ENCODE results near the gene TTN.
"Not testable (repeated sequence)": the region's sequence is repeated elsewhere in the genome, so short reads cannot be mapped to it uniquely, and the experiment has no call there.

Gene TTN

GRCh38 chr2:178525460-178525859 is 281.8 kb downstream of the TTN start:
- DNase-seq: not testable (repeated sequence)

DNA sequence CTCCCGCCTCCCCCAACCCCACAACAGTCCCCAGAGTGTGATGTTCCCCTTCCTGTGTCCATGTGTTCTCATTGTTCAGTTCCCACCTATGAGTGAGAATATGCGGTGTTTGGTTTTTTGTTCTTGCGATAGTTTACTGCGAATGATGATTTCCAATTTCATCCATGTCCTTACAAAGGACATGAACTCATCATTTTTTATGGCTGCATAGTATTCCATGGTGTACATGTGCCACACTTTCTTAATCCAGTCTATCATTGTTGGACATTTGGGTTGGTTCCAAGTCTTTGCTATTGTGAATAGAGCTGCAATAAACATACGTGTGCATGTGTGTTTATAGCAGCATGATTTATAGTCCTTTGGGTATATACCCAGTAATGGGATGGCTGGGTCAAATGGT is 282.2 kb downstream of the TTN start:
- not testable (repeated sequence) for DNase-seq

GRCh38 chr2:178523596-178524134 is 283.6 kb downstream of the TTN start:
- DNase-seq: no peak

DNA sequence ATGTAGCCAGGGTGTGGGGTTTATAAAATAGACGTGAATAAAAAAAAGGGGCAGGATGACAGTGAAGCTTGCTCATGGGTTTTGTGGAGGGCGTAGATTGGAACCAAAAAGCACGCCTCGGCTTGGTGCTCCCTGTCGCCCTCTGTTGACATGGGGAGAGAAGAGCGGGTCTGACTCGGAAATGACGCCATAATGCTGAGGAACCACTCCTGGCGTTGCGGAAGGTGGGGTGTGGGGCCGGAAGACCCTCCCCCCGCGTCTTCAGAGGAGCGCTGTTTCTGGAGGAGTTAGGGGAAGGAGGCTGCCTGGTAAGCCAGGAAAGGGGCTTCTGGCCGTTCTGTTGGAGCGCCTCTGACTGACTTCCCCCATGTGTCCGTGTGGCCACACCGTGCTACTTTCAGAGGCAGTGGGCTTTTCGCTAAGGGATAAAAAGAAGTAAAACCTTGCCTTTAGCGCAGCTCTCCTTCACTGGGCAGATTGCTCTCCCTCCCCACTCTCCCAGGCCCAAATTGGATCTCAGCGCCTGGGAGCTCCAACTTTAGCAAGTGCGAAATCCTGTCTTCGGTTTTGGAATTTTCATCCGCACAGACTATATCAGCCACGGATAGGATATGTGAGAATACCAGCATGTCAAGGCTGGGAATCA is 284.1 kb downstream of the TTN start:
- DNase-seq: peak; percentile 50

GRCh38 chr2:178521304-178522150 is 285.7 kb downstream of the TTN start:
- DNase-seq: no peak

DNA sequence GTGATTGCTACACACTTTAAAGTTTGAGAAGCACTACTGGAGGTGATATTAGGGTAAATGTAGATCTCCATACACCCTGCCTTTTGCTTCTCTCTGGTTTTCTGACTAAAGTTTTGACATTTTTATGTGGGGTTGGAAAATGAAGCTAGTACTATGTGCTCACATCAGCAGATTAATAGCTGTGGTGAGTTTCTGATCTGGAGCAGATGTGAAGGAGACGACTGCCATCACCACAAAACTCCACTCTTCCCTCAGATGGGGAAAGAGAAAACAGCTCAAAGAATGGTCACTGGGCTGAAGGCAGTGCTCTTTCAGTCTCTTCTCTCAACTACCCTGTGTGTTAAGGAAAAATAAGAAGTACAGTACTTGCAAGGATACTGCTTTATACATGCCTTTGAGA is 289.7 kb downstream of the TTN start:
- no peak for DNase-seq

DNA sequence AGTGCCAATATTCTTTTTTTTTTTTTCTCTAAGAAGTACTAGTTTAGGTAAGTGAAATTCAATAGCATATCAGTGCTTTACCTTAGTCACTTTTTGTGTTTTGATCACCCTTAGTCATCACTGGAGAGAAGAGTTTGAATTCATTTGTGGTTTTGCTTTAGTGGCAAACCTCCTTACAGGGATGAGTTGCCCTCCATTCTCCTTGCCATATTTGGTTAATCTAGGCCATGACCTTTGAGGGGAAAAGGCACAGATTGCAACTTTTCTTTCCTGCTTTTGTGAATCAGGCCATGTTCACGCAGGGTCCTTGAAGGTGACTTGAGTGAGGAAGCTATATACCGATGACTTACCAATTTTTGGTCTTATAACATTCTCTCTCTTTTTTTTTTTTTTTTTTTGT is 292.6 kb downstream of the TTN start:
- no peak for DNase-seq

- DNase-seq: no peak
These were observed 293.3 kb downstream of the TTN start for GRCh38 chr2:178513876-178514275.

DNA sequence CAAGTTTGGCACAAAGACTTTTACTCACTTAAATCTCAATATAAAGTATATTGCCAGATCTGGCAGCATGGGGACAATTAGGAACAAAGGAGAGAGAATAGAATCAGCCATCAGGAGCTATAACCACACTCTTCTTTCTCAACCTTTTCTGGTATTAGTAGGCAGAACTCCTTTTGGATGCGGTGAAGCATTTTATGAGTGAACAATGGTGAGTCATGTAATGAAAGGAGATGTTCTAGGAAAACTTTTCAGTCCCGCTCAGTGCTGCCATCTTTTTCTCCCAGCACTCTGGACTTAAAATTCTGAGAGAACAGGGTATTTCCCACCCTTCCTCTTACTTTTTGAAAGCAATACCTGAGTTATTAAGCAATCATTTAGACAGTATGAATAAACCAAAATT is 294.7 kb downstream of the TTN start:
- no peak for DNase-seq

- DNase-seq: no peak
These were observed 296.8 kb downstream of the TTN start for GRCh38 chr2:178510384-178510783.

DNA sequence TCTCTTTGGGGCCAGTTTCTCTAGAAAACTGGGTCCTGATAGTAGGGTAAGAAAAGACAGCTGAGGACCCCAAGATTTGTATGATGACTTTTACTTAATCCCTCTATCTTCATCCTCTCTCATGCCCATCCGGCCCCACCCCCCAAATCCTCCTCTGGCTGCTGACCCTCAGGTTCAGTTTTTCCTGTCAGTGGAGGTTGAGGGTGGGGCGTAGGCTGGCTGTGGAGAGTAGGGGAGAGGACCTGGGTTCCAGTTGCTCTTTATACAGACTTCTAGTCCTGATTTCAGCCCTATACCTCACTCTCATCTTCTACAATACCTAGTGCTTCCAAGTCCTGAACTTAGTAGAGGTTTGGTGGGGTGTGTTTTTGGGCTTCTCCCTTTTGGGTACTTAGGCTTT is 298.6 kb downstream of the TTN start:
- DNase-seq: no peak

DNA sequence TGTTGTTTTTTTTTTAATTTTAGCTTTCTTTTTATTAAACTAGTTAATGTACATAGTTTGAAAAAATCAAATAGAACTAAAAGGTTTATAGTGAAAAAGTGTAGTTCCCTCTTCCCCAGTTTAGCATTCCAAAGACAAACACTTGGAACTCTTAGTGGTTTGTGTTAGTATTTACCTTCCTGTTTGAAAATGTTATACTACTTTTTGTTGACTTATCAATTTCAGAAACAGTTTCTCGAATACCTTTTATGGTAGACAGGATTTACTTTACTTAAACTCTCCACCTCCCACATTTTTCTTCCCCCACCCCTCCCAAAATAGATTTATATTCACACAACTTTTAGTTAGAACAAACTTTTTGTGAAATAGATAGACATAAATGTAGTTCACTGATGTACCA is 300.3 kb downstream of the TTN start:
- no peak for DNase-seq

- no peak for DNase-seq
These were observed 300.7 kb downstream of the TTN start for GRCh38 chr2:178506524-178506923.

DNA sequence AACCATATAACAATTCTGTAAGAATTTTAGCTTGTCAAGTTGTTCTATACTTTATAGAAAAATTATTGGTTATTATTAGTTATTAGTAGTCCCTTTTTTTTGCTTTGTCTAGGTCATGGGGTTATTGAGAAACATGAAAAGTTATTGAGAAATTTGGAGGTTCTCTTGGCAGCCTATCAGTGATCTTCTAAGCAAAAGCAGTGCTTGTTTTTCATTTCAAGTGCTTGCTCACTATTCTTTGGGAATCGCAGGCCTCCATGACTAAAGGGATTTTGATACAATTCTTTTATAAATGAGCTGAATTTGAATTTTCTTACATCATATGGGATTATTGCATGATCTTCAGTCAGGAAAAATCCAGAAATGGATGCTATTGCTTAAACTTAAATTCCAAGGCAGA is 301.1 kb downstream of the TTN start:
- no peak for DNase-seq

DNA sequence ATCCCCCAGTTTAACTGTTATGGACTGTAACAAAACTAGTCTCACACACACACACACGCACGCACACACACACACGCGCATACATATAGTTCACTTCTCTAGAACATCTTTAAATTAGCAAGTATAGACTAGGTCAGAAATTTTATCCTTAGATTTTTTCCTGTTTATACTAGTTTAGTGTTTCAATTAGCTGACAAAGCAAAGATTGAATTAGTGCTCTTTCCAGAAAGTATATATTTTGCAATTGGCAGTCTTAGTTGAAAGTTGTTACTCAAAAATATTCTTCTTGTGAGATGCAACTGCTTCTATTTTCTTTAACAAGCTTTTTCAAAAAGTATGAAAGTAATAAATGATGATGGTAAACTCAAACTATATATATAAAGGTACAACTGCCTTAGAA is 304.5 kb downstream of the TTN start:
- no peak for DNase-seq

DNA sequence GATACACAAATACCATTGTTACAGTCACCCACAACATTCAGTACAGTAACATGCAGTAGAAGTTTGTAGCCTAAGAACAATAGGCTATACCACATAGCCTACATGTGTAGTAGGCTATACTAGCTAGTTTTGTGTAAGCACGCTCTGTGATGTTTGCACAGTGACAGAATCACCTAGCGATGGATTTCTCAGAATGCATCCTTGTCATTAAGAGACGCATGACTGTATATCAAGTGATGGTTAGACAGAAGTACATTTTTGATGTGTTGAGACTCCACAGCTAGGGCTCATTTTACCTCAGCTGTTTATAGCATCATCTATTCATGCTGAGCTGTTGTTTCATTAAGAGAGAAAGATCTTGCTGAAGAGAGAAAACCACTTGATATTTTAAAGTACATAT is 307.6 kb downstream of the TTN start:
- DNase-seq: no peak

- DNase-seq: peak; percentile 65
These were observed 309.1 kb downstream of the TTN start for GRCh38 chr2:178498137-178498536.

DNA sequence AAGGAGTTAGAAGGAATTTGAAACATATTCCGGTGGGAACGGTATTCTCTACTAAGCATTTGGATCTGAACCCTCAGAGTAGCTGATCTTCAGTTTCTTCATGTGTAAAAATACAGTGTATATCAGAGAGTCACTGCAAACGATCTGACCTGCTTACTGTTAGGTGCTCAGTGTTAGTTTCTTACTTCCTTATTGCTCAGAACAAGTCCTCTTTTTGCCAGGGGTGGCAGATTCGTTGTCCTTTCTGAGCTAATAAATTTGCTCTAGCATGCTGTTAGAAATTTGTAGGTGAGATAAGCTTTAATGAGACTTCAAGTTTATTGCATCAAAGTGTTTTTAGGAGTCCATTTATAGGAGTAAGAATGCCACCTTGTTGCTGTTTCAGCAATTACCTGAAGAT is 311.2 kb downstream of the TTN start:
- DNase-seq: no peak

DNA sequence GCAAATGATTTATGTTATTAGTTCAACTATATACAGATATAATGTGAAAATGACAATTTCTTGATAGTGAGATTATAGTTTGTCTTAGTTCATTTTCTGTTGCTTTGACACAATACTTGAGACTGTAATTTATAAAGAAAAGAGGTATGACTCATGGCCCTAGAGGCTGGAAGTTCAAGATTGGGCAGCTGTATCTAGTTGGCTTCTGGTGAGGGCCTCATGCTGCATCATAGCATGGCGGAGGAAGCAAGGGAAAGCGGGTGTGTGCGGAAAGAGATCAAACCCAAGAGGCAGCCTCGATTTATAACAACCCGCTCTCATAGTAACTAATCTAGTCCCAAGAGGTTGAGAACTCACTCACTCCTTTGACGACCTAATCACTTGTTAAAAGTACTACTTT is 315.6 kb downstream of the TTN start:
- no peak for DNase-seq

- no peak for DNase-seq
These were observed 321.9 kb downstream of the TTN start for GRCh38 chr2:178485356-178485755.

GRCh38 chr2:178484245-178485041 is 322.8 kb downstream of the TTN start:
- DNase-seq: no peak

- DNase-seq: no peak
These were observed 324.8 kb downstream of the TTN start for GRCh38 chr2:178482437-178482836.
